GM23338 (cell line): ENCODE data around the gene STK4. TPM values are rescaled to one million over a fixed set of nuclear protein-coding genes. Genes with fewer than 3 reads are reported as not detected.

Experiments
- polyA plus RNA-seq: library from polyadenylated mRNA; unstranded; fragments of >200 nt; fragmentation: Nextera tagmentation; extraction: Ambion mirVana; gene quantifications from 2 replicates; pipeline ENCODE4 v1.2.1, GENCODE V29; 2016
- small RNA-seq: library from RNA; depleted of rRNA; stranded (forward); fragments of <200 nt; gene quantifications from one replicate; pipeline ENCODE3, GENCODE V24; 2014; ENCODE audit warnings: low replicate concordance
- total RNA-seq: library from RNA; depleted of rRNA; stranded (reverse); fragments of >200 nt; shearing (Covaris generic); gene quantifications from 2 replicates; pipeline ENCODE4 v1.2.3, GENCODE V29; 2014; rRNA removed

STK4 gene
- total and polyA plus RNA-seq, 2 experiments from 2014 or later = 37.7 to 58.7 TPM

Small RNAs within 50 kb of the gene (small RNA-seq; reads per million reads assigned to genes)
- gene RF00019 = not detected

Other genes starting within 250 kb of the STK4 start
- 0.19 and 0.63 TPM in 2 replicates for gene KCNK15, start 220.6 kb upstream of the STK4 start, total RNA-seq
- gene KCNK15, start 220.6 kb upstream of the STK4 start, polyA plus RNA-seq = 3.3 and 4.3 TPM in 2 replicates
- gene RIMS4, start 156.0 kb upstream of the STK4 start, total RNA-seq = 34.5 and 39.7 TPM in 2 replicates
- 2.9 and 3.5 TPM in 2 replicates for gene RIMS4, start 156.0 kb upstream of the STK4 start, polyA plus RNA-seq
- gene YWHAB, start 80.8 kb upstream of the STK4 start, total RNA-seq = 120 and 121 TPM in 2 replicates
- 454 and 519 TPM in 2 replicates for gene YWHAB, start 80.8 kb upstream of the STK4 start, polyA plus RNA-seq
- gene PABPC1L, start 56.5 kb upstream of the STK4 start, total RNA-seq = 44.8 and 49.1 TPM in 2 replicates
- gene PABPC1L, start 56.5 kb upstream of the STK4 start, polyA plus RNA-seq = 36.0 and 44.4 TPM in 2 replicates
- 36.5 and 38.7 TPM in 2 replicates for gene TOMM34, start 6.1 kb upstream of the STK4 start, total RNA-seq
- gene TOMM34, start 6.1 kb upstream of the STK4 start, polyA plus RNA-seq = 27.1 and 27.4 TPM in 2 replicates
- 0.97 and 3.2 TPM in 2 replicates for gene KCNS1, start 134.6 kb downstream of the STK4 start, total RNA-seq
- 0.30 and 0.37 TPM in 2 replicates for gene KCNS1, start 134.6 kb downstream of the STK4 start, polyA plus RNA-seq
- not detected in 2 replicates for gene WFDC5, start 148.7 kb downstream of the STK4 start, total RNA-seq
- not detected in 2 replicates for gene WFDC5, start 148.7 kb downstream of the STK4 start, polyA plus RNA-seq
- not detected in 2 replicates for gene WFDC12, start 158.0 kb downstream of the STK4 start, total RNA-seq
- gene WFDC12, start 158.0 kb downstream of the STK4 start, polyA plus RNA-seq = not detected in 2 replicates
- gene PI3, start 208.4 kb downstream of the STK4 start, total RNA-seq = not detected in 2 replicates
- gene PI3, start 208.4 kb downstream of the STK4 start, polyA plus RNA-seq = not detected in 2 replicates
- 3.3 and 4.0 TPM in 2 replicates for gene SEMG1, start 240.5 kb downstream of the STK4 start, total RNA-seq
- 4.4 and 5.7 TPM in 2 replicates for gene SEMG1, start 240.5 kb downstream of the STK4 start, polyA plus RNA-seq